ENCODE results near the gene NR3C1. TPM values are rescaled to one million over a fixed set of nuclear protein-coding genes. Genes with fewer than 3 reads are reported as not detected.

Gene NR3C1
- total RNA-seq, 6 experiments from 2014 or later, result 27.3 to 60.1 (median 47.2) TPM

- ATAC-seq (no peak), DNase-seq (no peak)
- no peaks in the 10 kb centered on the region for H3K9me3 ChIP-seq
- intact Hi-C loops (cut with DNase I), result no loop called here
- no peaks in the 10 kb centered on the region for H3K27me3 ChIP-seq
- H3K4me3 ChIP-seq, result no peak overlapping the region
- no peak overlapping the region for H3K27ac ChIP-seq
- H3K4me1 ChIP-seq, result no peaks in the 10 kb centered on the region
- TF ChIP-seq CTCF (IDR thresholded peaks at IDR 0.05) (no peak), POLR2A (IDR thresholded peaks at IDR 0.05) (no peak)
- WGBS (ENCODE audit: insufficient coverage, low coverage, low lambda C conversion rate, missing lambda C conversion rate), result over 99% methylated on average over 8 of the region's 12 CpGs
- no peaks in the 10 kb centered on the region for H3K36me3 ChIP-seq
Measured at GRCh38 chr5:143258559-143259253, 144.8 kb downstream of the NR3C1 start.

- no peak for TF ChIP-seq POLR2A (IDR thresholded peaks at IDR 0.05)
- no peak for TF ChIP-seq CTCF (IDR thresholded peaks at IDR 0.05)
- 88% methylated on average over 7 of the region's 7 CpGs for WGBS (ENCODE audit: insufficient coverage, low coverage, low lambda C conversion rate, missing lambda C conversion rate)
- intact Hi-C loops (cut with DNase I), result no loop called here
Measured at GRCh38 chr5:143254819-143255218, 148.7 kb downstream of the NR3C1 start.

GRCh38 chr5:143251946-143252345, 151.5 kb downstream of the NR3C1 start:
- intact Hi-C loops (cut with DNase I), result no loop called here
- Histone ChIP-seq H3K27ac (no peak overlapping the region), H3K9me3 (no peaks in the 10 kb centered on the region), H3K27me3 (no peaks in the 10 kb centered on the region), H3K4me3 (no peak overlapping the region), H3K4me1 (peaks cover 0 to 14% (median 1%) of the 10 kb centered on the region in 4 donors), H3K36me3 (no peaks in the 10 kb centered on the region)
- no peak for DNase-seq
- no peak for ATAC-seq
- WGBS (ENCODE audit: insufficient coverage, low coverage, low lambda C conversion rate, missing lambda C conversion rate), result 85% methylated on average over 2 of the region's 4 CpGs
- TF ChIP-seq CTCF (IDR thresholded peaks at IDR 0.05) (no peak), POLR2A (IDR thresholded peaks at IDR 0.05) (no peak)

More at GRCh38 chr5:143254819-143255218, 148.7 kb downstream of the NR3C1 start:
- no peaks in the 10 kb centered on the region for H3K27me3 ChIP-seq
- no peak for DNase-seq
- H3K27ac ChIP-seq, result no peak overlapping the region
- H3K36me3 ChIP-seq, result no peaks in the 10 kb centered on the region
- ATAC-seq, result no peak
- H3K9me3 ChIP-seq, result no peaks in the 10 kb centered on the region
- H3K4me1 ChIP-seq, result peaks cover 0 to 4% (median 0%) of the 10 kb centered on the region in 4 donors
- no peak overlapping the region for H3K4me3 ChIP-seq

GRCh38 chr5:143251190-143251589, 152.3 kb downstream of the NR3C1 start:
- TF ChIP-seq CTCF (IDR thresholded peaks at IDR 0.05), result no peak
- no peak for TF ChIP-seq POLR2A (IDR thresholded peaks at IDR 0.05)
- Histone ChIP-seq H3K27me3 (no peaks in the 10 kb centered on the region), H3K4me1 (peaks cover 0 to 14% (median 1%) of the 10 kb centered on the region in 4 donors), H3K36me3 (no peaks in the 10 kb centered on the region), H3K4me3 (no peak overlapping the region), H3K9me3 (no peaks in the 10 kb centered on the region), H3K27ac (no peak overlapping the region)
- DNase-seq (no peak), ATAC-seq (no peak)
- 97% methylated on average over 3 of the region's 3 CpGs for WGBS (ENCODE audit: insufficient coverage, low coverage, low lambda C conversion rate, missing lambda C conversion rate)
- intact Hi-C loops (cut with DNase I), result no loop called here

Measured in right lobe of liver (tissue), 6 donors.